HG03460 (cell line): ENCODE results near the gene TSPAN32.

Source experiments
- ATAC-seq: cut with Tn5 transposase; IDR thresholded peaks from one replicate; pipeline ENCODE4 v1.9.1; 2021; ENCODE audit not compliant: unreplicated experiment

The TSPAN32 gene

DNA sequence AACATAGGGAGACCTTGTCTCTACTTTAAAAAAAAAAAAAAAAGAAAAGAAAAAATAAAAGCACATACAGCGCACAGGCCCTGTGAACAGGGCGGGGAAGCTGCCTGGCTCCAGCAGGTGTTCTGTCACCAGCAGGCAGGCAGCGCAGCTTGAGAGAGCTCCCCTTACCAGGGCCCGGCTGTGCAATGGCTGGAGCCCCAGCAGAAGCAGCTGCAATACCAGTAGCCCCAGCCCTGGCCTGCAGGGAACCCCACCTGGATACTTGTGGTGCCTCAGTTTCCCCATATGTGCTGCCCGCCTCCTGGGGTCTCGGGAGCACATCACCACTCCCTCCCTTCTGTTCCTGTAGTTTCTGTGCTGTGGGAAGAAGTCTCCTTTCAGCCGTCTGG lies 12.3 kb downstream of the TSPAN32 start:
- no peak for ATAC-seq

GRCh38 chr11:2314525-2315394 lies 12.9 kb downstream of the TSPAN32 start:
- no peak for ATAC-seq

- ATAC-seq = no peak
These were observed 13.8 kb downstream of the TSPAN32 start for GRCh38 chr11:2315395-2316168.

- no peak for ATAC-seq
These were observed 14.6 kb downstream of the TSPAN32 start for GRCh38 chr11:2316169-2316962.

DNA sequence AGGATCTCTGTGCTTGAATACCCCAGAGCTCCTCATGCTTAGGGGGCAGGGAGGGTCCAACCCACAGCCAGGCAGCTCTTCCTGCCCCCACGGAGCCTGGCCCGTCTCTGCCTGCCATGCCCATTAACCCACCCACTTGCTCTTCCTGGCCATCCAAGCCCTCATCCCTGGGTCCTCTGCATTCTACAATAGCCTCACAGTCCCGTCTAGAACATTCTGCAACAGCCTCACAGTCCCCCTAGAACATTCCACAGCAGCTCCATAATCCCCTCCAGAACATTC lies 15.1 kb downstream of the TSPAN32 start:
- no peak for ATAC-seq

DNA sequence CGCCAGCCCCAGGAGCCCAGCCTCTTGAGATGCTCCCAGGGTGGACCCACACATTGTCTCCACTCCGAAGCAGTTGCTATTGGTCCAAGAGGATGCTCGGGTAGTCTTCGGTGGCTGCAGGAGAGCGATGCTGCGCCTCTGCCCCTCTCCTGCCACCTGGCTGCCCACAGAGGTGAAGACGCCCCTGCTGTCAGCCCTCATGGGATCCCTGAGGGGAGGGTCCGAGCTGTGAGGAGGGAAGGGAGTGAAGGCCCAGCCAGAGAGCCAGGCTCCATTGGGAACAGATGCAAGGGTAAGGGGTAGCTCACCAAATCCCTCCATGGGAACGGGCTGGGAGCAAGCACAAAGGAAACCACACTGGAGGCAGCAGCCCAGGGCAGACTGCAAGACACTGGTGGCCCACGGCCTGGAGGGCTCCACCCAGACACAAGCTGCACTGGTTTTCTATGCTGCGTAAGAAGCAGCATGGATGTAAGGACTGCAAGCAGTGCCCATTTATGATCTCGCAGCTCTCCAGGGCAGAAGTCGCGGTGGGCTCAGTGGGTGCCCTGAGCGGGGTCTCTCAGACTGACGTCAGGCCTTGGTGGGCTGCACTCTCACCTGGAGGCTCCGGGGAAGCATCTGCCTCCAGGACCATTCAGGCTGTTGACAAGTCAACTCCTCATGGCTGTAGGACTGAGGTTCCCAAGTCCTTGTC lies 15.7 kb downstream of the TSPAN32 start:
- ATAC-seq = no peak

DNA sequence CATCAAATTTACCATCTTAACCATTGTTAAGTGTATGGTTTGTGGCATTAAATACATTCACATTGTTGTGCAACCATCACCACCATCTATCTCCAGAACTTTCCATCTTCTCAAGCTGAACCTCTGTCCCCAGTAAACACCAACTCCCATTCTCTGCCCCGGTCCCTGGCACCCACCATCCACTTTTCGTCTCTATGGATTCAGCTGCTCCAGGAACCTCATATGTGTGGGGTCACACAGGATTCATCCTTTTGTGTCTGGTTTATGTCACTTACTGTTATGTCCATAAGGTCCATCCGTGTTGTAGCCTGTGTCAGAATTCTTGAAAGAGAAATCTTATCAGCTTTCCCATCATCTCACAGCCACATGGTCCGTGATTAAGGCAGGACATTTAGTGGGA lies 16.3 kb downstream of the TSPAN32 start:
- ATAC-seq = no peak

GRCh38 chr11:2318707-2319106 lies 16.9 kb downstream of the TSPAN32 start:
- ATAC-seq = no peak

GRCh38 chr11:2319791-2320472 lies 18.1 kb downstream of the TSPAN32 start:
- ATAC-seq = no peak

DNA sequence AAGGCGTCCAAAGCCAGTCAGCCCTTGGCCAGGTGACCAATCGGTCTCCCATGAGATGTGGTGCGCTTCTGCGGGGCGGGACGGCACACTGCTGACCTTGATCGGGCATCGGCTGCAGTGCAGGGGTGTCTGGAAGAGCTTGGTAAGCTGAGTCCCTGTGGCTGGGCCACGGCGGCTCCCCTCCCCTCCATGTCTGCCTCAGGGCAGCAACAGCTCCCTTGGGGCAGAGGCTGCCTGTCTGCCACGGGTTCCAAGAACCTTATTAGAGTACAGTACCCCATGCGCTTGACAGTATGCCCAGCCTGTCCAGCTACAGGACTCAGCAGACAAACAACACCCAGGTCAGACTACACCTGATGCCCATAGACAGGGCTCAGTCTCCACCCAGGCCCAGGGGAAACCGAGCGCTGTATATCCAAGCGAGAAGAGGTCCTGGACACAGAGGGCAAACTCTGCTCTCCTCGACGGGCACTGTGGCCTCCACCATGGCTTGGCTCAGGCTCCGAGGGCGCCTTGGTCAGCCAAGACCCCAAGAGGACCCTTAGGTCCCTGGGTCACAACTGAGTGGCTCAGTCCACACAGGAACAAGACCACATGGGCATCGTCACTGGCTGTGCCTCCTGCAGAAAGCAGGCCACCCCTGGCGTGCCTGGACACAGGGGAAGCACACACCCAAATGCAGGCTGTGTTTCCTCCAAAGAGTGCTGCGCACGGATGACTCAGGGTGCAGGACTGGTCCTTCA lies 18.9 kb downstream of the TSPAN32 start:
- no peak for ATAC-seq

GRCh38 chr11:2321311-2321683 lies 19.5 kb downstream of the TSPAN32 start:
- ATAC-seq = no peak

DNA sequence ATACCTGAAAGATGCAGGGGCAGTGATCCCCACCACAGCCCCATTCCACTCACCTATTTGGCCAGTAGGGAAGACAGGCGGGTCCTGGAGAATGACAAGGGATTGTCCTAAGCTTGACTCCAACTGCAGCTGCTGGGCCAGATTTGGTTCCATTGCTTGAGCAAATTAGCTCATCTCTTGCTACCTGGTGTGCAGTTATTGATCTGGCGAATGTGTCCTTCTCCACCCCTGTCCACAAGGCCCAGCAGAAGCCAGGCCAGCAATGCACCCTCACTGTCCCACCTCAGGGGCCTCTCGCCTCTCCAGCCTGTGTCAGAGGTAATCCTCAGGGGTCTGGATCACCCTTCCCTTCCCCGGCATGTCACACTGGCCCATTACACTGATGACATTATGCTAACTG lies 23.3 kb downstream of the TSPAN32 start:
- no peak for ATAC-seq

- ATAC-seq = no peak
These were observed 23.9 kb downstream of the TSPAN32 start for GRCh38 chr11:2325719-2326118.

DNA sequence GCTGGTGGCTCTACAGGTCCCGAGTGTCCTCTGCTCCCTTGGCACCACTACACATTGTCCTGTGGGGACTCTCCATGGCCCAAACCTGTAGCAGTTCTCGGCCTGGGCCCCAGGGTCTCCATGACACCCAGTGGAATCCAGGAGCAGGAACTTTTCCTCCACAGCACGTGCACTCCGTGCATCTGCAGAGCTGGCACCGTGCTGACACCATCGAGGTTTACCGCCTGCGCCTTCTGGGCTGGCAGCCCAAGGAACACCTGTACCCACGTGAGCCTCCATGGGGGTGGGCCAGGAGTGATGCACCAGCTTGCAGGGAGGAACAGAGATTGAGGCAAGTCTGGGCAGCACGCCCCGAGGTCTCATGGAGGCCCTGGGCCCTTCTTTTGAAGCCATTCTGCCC lies 25.2 kb downstream of the TSPAN32 start:
- no peak for ATAC-seq

- no peak for ATAC-seq
These were observed 26.2 kb downstream of the TSPAN32 start for GRCh38 chr11:2328021-2328420.

- ATAC-seq = no peak
These were observed 27.0 kb downstream of the TSPAN32 start for GRCh38 chr11:2328656-2329354.

DNA sequence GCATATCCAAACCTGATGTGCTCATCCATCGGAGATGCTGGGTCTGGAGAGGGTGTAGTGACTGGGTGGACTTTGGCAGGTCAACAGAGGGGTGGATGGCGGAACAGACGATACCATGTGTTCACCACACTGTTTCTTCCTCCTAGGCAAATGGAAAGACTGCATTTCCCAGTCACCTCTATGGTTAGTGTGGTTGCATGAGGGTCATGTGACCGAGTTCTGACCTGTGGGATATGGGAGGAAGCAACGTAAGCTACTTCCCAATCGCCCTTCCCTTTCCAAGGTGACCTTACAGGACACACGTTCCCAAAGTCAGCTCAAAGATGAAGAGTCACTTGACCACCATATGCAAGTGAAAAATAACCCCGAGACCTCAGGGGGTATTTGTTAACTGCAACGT lies 27.7 kb downstream of the TSPAN32 start:
- ATAC-seq = no peak

GRCh38 chr11:2330696-2331095 lies 28.9 kb downstream of the TSPAN32 start:
- no peak for ATAC-seq

- no peak for ATAC-seq
These were observed 29.6 kb downstream of the TSPAN32 start for GRCh38 chr11:2331404-2331803.
